PFSK-1 (cell line): ENCODE results near the gene NANOS2.

Experiments used
- POLR2AphosphoS5 ChIP-seq: IDR thresholded peaks from 2 replicates; pipeline ENCODE4 v1.6.1; 2012; ENCODE audit warnings: low read depth, mild to moderate bottlenecking, control low read depth, low read length, moderate library complexity
- REST ChIP-seq, 2 experiments: IDR thresholded peaks; 2 replicates each; pipeline versions ENCODE4 v1.6.1 to v1.8.0; 2011 to 2012; ENCODE audit warnings: low read depth in 2 of 2, low read length in 2 of 2, control low read depth in 1 of 2, inconsistent platforms in 1 of 2, mild to moderate bottlenecking in 1 of 2, moderate library complexity in 1 of 2; ENCODE audit not compliant: insufficient read depth in 1 of 2
- TAF1 ChIP-seq: IDR thresholded peaks from 2 replicates; pipeline ENCODE4 v1.6.1; 2012; ENCODE audit warnings: low read length, control low read depth, borderline replicate concordance; ENCODE audit not compliant: insufficient read depth

DNA sequence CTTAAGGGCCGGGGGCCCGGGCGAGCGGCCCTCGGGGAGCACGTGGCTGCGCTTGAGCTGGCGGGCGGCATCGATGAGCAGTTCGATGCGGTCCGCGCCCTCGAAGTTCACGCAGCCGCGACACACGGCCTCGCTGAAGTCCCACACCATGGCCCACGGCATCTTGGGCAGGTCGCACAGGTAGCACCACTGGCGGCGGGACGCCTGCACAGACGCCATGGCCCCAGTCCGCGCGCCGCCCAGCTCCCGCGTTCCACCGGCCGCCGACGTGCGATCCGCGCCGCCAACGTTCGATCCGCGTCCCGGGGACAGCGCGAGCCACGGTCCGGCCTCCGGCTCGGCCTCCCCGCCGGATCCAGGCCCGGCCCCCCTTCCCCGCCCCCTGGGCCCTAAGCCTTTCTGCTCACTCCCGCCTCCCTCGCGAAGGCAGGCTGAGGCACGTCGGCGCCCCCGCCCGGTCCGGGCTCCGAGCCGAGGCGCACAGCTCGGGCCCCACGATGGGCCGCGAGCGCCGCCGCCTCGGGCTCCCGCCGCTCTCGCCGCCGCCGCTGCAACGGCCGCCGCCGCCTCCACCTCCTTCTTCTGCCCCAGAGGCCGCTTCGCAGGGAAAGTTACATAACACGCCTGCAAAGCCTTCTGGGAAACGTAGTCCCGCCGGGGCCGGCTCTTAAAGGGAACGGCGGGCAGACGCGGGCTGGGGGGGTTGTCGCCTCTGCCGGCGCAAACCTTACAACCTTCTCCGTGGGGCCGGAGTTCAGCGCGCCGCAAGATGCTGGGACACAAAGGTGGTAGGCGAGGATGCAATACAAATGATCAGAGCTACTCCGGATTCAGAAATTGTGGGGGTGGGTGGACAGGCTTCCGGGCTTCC lies 28.8 kb downstream of the NANOS2 start, which contains the start of gene IRF2BP1:
- TF ChIP-seq POLR2AphosphoS5 (peak; percentile 18; the same call in 1 of the 2 replicates), REST (IDR thresholded peaks at IDR 0.05; ENCODE audit: insufficient read depth in 1 of 2, low read depth in 2 of 2, low read length in 2 of 2) (no peak), TAF1 (peak; percentile 50; the same call in 1 of the 2 replicates)
